Activated T-cell treated with anti-CD3 and anti-CD28 coated beads, Interleukin-2, amount 50 U/mL, for 72 hours (primary cell): Measurements from ENCODE around the gene GPR75. TPM values are rescaled to one million over a fixed set of nuclear protein-coding genes. Genes with fewer than 3 reads are reported as not detected.
"Not testable (repeated sequence)": the region's sequence is repeated elsewhere in the genome, so short reads cannot be mapped to it uniquely, and the experiment has no call there.

ENCODE experiments used
- ATAC-seq, 2 donors: fragments of 150-1000 bp; cut with Tn5 transposase; replicated peaks in 1 of 2; 2 replicates each; pipeline ENCODE4 v1.10.0; 2021; ENCODE audit warnings: moderate library complexity in 2 of 2, mild to moderate bottlenecking in 1 of 2
- DNase-seq, 2 donors: peaks; one replicate each; pipeline ENCODE4 v3.0.0; 2021 to 2022; ENCODE audit warnings: mixed read lengths in 1 of 2
- H3K27ac Mint-ChIP-seq: one replicate; pipeline ENCODE4 v1.8.0; 2022; ENCODE audit warnings: mild to moderate bottlenecking, moderate library complexity, mixed read lengths
- H3K27me3 Mint-ChIP-seq: one replicate; pipeline ENCODE4 v1.8.0; 2022; ENCODE audit warnings: low read depth, mixed read lengths
- H3K36me3 Mint-ChIP-seq, 2 donors: one replicate each; pipeline ENCODE4 v1.8.0; 2022; ENCODE audit warnings: mixed read lengths in 2 of 2, mild to moderate bottlenecking in 1 of 2; ENCODE audit not compliant: insufficient read depth in 2 of 2
- H3K4me1 Mint-ChIP-seq: one replicate; pipeline ENCODE4 v1.8.0; 2022; ENCODE audit warnings: low read depth, mixed read lengths
- H3K4me3 Mint-ChIP-seq, 2 donors: one replicate each; pipeline ENCODE4 v1.8.0; 2022; ENCODE audit warnings: mild to moderate bottlenecking in 2 of 2, mixed read lengths in 2 of 2, moderate library complexity in 2 of 2
- H3K9me3 Mint-ChIP-seq, 2 donors: one replicate each; pipeline ENCODE4 v1.8.0; 2022; ENCODE audit warnings: mixed read lengths in 2 of 2
- total RNA-seq, 2 donors: library from RNA; stranded (reverse); gene quantifications; one replicate each; pipeline ENCODE4 v1.2.3, GENCODE V29; 2022

The GPR75 gene
- total RNA-seq, 2 donors from 2014 or later: 1.0 to 1.2 TPM

DNA sequence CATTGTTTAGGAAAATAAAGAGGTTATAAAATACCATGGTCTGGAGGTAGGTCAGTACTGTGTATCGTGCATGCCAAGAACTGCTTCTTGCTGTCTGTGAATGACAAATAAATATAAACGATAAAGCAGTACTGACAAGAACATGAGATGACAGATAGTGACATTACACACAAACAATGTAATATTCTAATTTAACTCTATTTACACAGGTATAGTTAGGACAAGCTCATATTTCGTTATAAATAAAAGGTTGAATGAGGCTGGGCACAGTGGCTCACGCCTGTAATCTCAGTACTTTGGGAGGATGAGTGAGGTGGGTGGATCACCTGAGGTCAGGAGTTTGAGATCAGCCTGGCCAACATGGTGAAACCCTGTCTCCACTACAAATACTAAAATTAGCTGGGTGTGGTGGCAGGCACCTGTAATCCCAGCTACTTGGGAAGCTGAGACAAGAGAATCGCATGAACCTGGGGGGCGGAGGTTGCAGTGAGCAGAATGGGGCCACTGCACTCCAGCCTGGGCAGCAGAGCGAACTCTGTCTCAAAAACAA, 14.7 kb upstream of the GPR75 start:
- Mint-ChIP-seq H3K9me3 (no peaks in the 10 kb centered on the region), H3K36me3 (no peaks in the 10 kb centered on the region), H3K27ac (peak overlapping the region; percentile 19), H3K4me3 (no peak overlapping the region), H3K4me1 (no peaks in the 10 kb centered on the region), H3K27me3 (no peaks in the 10 kb centered on the region)
- no peak for ATAC-seq
- no peak for DNase-seq

DNA sequence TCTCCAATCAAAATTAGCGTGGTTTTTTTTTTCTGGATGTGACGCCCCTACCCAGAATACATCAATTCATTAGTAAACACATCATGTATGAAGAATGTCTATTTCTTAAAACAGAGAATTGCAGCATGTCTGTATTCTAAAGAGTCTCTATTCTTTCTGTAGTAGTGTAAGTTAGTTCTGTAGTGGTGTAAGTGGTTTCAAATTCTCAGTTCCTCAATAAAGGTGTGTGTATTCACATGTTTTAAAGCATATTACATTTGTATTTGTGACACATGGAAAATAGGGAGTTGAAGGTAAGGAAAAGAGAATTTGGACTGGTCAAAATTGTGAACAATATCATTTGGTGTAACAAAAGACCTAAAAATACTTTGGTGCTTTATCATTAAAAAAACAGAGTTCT, 8.0 kb upstream of the GPR75 start:
- no peak for ATAC-seq
- no peaks in the 10 kb centered on the region for H3K9me3 Mint-ChIP-seq
- H3K4me3 Mint-ChIP-seq: no peak overlapping the region
- H3K4me1 Mint-ChIP-seq: peaks cover 1% of the 10 kb centered on the region
- H3K36me3 Mint-ChIP-seq: peaks cover 5 to 11% of the 10 kb centered on the region in 2 donors
- H3K27ac Mint-ChIP-seq: no peak overlapping the region
- DNase-seq: no peak
- H3K27me3 Mint-ChIP-seq: no peaks in the 10 kb centered on the region

DNA sequence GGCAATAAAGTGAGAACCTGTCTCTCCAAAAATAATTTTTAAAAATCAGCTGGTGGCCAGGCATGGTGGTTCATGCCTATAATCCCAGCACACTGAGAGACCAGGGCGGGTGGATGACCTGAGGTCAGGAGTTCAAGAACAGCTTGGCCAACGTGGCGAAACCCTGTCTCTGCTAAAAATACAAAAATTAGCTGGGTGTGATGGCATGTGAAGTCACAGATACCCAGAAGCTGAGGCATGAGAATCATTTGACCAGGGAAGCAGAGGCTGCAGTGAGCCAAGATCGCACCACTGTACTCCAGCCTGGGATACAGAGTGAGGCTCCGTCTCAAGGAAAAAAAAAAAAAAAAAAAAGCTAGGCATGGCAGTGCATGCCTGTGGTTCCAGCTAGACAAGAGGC, 7.4 kb upstream of the GPR75 start:
- no peaks in the 10 kb centered on the region for H3K27me3 Mint-ChIP-seq
- no peaks in the 10 kb centered on the region for H3K9me3 Mint-ChIP-seq
- ATAC-seq: no peak
- peaks cover 5 to 11% of the 10 kb centered on the region in 2 donors for H3K36me3 Mint-ChIP-seq
- H3K4me3 Mint-ChIP-seq: no peak overlapping the region
- H3K27ac Mint-ChIP-seq: no peak overlapping the region
- no peak for DNase-seq
- peaks cover 5% of the 10 kb centered on the region for H3K4me1 Mint-ChIP-seq

DNA sequence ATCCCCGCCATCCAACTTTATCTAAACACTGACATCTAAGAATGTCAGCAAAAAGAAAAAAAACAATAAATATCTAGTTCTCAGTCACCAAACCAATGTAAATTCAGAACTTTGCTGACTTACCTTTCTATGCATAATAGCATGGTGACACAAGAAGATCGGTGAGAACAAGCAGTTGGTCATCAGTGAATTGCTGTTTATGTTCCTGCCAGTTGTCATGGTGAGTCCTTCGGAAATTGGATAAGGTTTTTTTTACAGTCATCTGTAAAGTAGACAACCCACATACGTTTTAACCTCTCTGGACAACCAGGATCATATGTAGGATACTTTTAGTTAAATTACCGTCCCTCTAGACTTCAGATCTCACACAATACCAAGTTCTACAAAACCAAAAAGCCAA, 6.2 kb upstream of the GPR75 start:
- DNase-seq: no peak
- Mint-ChIP-seq H3K4me1 (peaks cover 12% of the 10 kb centered on the region), H3K27ac (no peak overlapping the region), H3K4me3 (no peak overlapping the region), H3K27me3 (no peaks in the 10 kb centered on the region), H3K36me3 (peaks cover 5 to 11% of the 10 kb centered on the region in 2 donors), H3K9me3 (no peaks in the 10 kb centered on the region)
- no peak for ATAC-seq

DNA sequence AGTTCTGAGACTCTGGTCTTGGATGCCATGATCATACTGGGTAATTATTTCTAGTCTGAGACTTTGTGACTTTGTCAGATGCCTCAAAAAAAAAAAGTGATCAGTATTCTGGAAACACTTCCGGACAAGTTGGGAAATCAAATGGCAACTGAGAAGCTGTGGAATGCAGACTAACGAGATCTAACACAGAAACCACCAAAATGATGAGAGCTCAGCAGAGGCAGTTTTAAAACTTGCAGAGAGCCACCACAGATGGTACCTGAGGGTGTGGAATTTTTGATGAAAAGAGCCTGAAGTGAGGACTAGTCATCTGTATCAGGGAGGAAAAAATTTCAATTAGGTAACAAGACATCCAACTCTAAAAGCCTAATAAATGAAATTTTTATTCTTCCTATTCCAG, 5.5 kb upstream of the GPR75 start:
- H3K36me3 Mint-ChIP-seq: peaks cover 5 to 11% of the 10 kb centered on the region in 2 donors
- DNase-seq (no peak), ATAC-seq (no peak)
- H3K27me3 Mint-ChIP-seq: no peaks in the 10 kb centered on the region
- H3K9me3 Mint-ChIP-seq: no peaks in the 10 kb centered on the region
- H3K4me3 Mint-ChIP-seq: no peak overlapping the region
- no peak overlapping the region for H3K27ac Mint-ChIP-seq
- H3K4me1 Mint-ChIP-seq: peaks cover 12% of the 10 kb centered on the region

DNA sequence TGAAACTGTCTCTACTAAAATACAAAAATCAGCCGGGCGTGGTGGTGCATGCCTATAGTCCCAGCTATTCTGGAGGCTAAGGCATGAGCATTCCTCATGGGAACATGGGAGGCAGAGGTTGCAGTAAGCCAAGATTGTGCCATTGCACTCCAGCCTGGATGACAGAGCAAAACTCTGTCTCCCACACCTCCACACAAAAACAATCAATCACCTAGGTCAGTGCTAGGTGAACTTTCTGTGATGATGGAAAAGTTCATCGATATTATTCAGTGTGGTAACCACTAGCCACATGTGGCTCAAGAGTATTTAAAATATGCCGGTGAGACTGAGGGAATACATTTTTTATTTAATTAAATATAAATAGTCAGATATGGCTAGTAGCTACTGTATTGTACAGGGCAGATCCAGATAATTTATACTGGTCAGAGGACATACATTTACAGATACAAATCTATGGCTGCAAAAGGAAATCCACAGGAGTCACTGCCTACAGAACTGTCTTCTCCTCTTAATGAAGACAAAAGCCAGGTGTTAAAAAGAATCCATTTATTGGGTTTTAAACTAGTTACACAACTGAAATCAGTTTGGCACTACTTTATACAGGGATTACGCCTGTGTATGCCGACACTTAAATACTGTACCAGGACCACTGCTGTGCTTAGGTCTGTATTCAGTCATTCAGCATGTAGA, 3.9 kb upstream of the GPR75 start:
- no peaks in the 10 kb centered on the region for H3K27me3 Mint-ChIP-seq
- DNase-seq: no peak
- no peaks in the 10 kb centered on the region for H3K9me3 Mint-ChIP-seq
- peaks cover 12% of the 10 kb centered on the region for H3K4me1 Mint-ChIP-seq
- no peak overlapping the region for H3K4me3 Mint-ChIP-seq
- no peak for ATAC-seq
- H3K36me3 Mint-ChIP-seq: peaks cover 5 to 11% of the 10 kb centered on the region in 2 donors
- no peak overlapping the region for H3K27ac Mint-ChIP-seq

DNA sequence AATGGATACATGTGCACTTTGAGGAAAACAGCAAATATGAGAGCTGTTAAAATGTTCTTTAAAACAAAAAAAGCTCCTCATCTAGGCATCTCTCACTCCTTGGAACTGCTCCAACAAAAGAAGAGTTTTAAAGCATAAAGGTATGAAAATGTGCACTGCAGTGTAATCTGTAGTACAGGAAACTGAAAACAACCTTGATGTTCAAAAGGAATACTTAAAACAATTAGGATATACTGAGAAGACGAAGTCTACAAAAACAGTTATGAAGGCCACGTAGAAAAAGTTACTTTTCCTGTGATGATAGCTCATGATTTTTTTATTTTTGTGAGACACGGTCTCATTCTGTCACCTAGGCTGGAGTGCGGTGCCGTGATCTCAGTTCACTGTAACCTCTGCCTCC, 2.1 kb upstream of the GPR75 start:
- H3K36me3 Mint-ChIP-seq: peaks cover 2 to 11% of the 10 kb centered on the region in 2 donors
- no peak for ATAC-seq
- no peaks in the 10 kb centered on the region for H3K27me3 Mint-ChIP-seq

DNA sequence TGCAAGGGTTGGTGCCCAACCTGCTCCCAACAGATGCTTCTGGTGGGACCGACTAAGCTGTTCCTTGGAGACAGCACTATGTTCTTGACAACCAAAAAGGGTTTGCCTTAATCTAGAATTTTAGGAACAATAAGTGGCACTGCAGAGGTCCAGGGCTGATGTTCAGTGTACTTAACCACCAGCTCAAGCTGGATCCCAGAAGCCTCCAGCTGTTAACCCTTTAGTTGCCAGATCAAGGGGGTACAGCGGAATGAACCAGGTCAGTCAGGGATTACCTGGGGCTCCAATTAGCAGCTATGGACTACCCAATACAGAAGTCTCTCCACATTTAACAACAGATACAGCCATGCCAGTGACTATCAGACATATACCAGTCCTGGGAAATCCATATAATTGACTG, 3.5 kb downstream of the GPR75 start:
- ATAC-seq: no peak
- no peak overlapping the region for H3K27ac Mint-ChIP-seq
- H3K4me1 Mint-ChIP-seq: peaks cover 9% of the 10 kb centered on the region
- H3K27me3 Mint-ChIP-seq: no peaks in the 10 kb centered on the region
- H3K9me3 Mint-ChIP-seq: no peaks in the 10 kb centered on the region
- DNase-seq: no peak
- no peaks in the 10 kb centered on the region for H3K36me3 Mint-ChIP-seq
- H3K4me3 Mint-ChIP-seq: no peak overlapping the region

More for the DNA sequence above, 2.1 kb upstream of the GPR75 start:
- Mint-ChIP-seq H3K4me3 (no peak overlapping the region), H3K9me3 (no peaks in the 10 kb centered on the region), H3K27ac (no peak overlapping the region), H3K4me1 (peaks cover 12% of the 10 kb centered on the region)
- DNase-seq: no peak

DNA sequence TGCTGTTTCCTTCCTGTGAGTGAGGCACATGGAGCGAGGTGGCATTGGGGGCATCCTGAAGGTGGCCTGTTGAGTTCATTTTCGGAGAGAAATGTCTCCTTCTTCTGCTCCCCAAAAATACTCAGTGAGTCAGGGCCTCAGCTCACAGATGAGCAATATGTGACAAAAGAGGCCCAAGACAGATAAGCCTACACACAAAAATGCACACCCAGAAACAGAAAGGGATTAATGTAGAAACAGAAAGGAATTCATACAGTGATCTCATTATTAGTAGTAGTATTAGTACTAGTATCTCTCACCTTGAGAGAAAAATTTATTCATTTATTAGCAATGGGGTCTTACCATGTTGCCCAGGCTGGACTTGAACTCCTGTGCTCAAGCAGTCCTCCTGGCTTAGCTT, 5.1 kb downstream of the GPR75 start:
- H3K36me3 Mint-ChIP-seq: no peaks in the 10 kb centered on the region
- H3K27ac Mint-ChIP-seq: peak overlapping the region; percentile 48
- no peaks in the 10 kb centered on the region for H3K9me3 Mint-ChIP-seq
- no peak overlapping the region for H3K4me3 Mint-ChIP-seq
- peaks cover 9% of the 10 kb centered on the region for H3K4me1 Mint-ChIP-seq
- DNase-seq (no peak), ATAC-seq (peak in 1 of 2 donors; percentile 54)
- no peaks in the 10 kb centered on the region for H3K27me3 Mint-ChIP-seq

DNA sequence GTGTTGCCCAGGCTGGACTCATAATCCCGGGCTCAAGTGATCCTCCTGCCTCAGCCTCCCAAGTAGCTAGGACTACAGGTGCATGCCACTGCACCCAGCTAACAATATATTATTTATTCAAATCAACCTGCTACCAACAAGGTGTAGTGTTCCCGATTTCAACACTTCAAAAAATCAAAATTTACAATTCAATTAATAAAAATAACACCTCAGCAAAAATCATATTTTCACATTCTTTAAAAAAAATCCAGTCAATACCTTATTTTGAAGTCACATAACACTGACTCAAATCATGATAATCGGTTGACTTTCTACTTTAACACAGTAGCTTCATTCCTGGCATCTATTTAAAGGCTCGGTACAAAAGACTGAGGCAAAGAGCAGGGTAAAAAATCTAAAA, 7.2 kb downstream of the GPR75 start:
- H3K4me1 Mint-ChIP-seq: peaks cover 9% of the 10 kb centered on the region
- no peak overlapping the region for H3K4me3 Mint-ChIP-seq
- DNase-seq (no peak), ATAC-seq (no peak)
- H3K27ac Mint-ChIP-seq: no peak overlapping the region
- peaks cover 0 to 2% of the 10 kb centered on the region in 2 donors for H3K36me3 Mint-ChIP-seq
- H3K27me3 Mint-ChIP-seq: no peaks in the 10 kb centered on the region
- no peaks in the 10 kb centered on the region for H3K9me3 Mint-ChIP-seq

DNA sequence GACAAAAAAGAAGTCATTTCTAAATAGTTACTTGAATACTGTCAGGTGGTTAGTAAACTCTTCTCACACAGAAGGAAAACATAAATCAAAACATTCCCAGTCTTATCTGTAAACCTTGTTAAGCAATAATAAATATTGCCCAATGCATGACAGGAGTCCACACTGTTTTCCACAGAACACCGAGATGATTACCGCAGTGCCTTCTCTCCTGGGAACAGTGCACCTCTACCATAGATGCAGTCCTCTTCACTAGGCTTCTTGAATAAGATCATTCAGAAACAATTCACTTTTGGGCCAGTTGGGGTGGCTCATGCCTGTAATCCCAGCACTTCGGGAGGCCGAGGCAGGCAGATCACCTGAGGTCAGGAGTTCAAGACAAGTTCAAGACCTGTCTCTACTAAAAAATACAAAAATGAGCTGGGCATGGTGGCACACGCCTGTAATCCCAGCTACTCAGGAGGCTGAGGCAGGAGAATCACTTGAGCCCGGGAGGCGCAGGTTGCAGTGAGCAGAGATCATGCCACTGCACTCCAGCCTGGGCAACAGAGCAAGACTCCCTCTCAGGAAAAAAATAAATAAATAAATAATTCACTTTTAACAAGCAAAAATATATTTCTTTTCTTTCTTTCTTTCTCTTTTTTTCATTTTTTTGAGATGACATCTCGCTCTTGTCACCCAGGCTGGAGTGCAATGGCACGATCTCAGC, 8.6 kb downstream of the GPR75 start:
- H3K36me3 Mint-ChIP-seq, H3K27ac Mint-ChIP-seq, DNase-seq, H3K4me3 Mint-ChIP-seq, ATAC-seq, H3K27me3 Mint-ChIP-seq, H3K4me1 Mint-ChIP-seq, H3K9me3 Mint-ChIP-seq: not testable (repeated sequence)

DNA sequence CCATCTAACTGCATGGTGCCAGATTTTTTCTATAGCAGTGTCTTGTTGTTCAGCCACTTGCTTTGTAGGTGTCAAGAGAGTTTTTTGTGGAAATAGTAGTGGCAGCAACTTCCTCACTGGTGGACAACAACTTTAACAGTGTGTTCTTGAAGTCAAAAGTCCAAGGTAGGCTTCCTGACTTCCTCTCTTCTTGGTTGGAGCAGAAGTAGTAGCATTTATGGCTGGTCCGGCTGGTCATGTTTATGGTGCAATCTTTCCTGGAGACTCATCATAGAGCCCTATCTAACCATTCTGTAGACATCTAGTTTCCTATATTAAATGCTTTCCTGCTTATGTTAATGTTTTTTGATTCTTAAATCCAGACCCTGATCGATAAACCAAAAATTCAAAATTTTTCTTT, 11.7 kb downstream of the GPR75 start:
- H3K9me3 Mint-ChIP-seq: no peaks in the 10 kb centered on the region
- H3K27me3 Mint-ChIP-seq: no peaks in the 10 kb centered on the region
- DNase-seq (no peak), ATAC-seq (no peak)
- H3K36me3 Mint-ChIP-seq: peaks cover 0 to 2% of the 10 kb centered on the region in 2 donors
- no peaks in the 10 kb centered on the region for H3K4me1 Mint-ChIP-seq
- H3K27ac Mint-ChIP-seq: no peak overlapping the region
- H3K4me3 Mint-ChIP-seq: no peak overlapping the region

DNA sequence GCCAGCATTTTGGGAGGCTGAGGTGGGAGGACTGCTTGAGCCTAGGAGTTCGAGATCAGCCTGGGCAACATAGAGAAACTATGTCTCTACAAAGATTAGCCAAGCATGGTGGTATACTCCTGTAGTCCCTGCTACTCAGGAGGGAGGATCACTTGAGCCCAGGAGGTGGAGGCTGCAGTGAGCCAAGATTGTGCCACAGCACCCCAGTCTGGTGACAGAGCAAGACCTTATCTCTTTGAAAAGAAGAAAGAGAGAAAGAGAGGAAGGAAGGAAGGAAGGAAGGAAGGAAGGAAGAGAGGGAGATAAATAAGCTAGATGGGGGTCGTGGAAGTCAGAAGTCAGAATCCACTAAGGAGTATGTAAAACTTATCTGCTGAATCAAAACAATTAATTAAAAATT, 16.2 kb downstream of the GPR75 start:
- H3K9me3 Mint-ChIP-seq: no peaks in the 10 kb centered on the region
- ATAC-seq (no peak), DNase-seq (no peak)
- H3K27me3 Mint-ChIP-seq: no peaks in the 10 kb centered on the region
- H3K4me1 Mint-ChIP-seq: no peaks in the 10 kb centered on the region
- peaks cover 0 to 2% of the 10 kb centered on the region in 2 donors for H3K36me3 Mint-ChIP-seq
- H3K4me3 Mint-ChIP-seq: no peak overlapping the region
- no peak overlapping the region for H3K27ac Mint-ChIP-seq
